Stimulated activated CD8-positive, alpha-beta memory T cell treated with anti-CD3 and anti-CD28 coated beads, Interleukin-4, amount 100 ng/mL, for 1 hour (primary cell): ENCODE data around the gene RGS12.

Experiments used
- DNase-seq, 2 donors: peaks; one replicate each; pipeline ENCODE4 v3.0.0-alpha.2; 2020; ENCODE audit warnings: low read depth in 2 of 2, low spot score in 1 of 2

RGS12 gene

GRCh38 chr4:3292571-3293400, at the start of gene RGS12:
Gene RGS12, plus strand, starts transcription at chr4:3293021. Its CDS starts 23,150 bp downstream, at chr4:3316171.
- peak; percentile 46 to 51 for DNase-seq

GRCh38 chr4:3243136-3243780, 49.6 kb upstream of the RGS12 start:
- no peak for DNase-seq

DNA sequence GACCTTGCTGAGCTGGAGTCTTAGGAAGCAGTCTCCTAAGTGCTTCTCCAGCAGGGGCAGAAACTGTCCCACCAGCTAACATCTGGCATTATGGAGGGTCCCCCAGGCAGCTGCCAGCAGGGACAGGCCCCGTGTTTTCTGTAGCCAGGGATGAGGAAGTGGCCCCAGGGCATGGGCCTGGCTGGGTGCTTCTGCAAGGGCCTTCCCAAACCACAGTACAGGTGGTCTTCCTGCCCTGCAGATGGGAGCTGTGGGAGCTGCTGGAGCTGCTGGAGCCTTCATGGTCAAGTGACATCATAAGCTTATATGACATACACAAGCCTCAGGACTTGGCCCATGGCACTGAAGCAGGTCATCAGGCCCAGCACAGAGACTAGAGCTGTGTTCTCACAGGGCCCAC, 48.8 kb upstream of the RGS12 start:
- no peak for DNase-seq

- no peak for DNase-seq
Observed at GRCh38 chr4:3244747-3245146, 48.1 kb upstream of the RGS12 start.

DNA sequence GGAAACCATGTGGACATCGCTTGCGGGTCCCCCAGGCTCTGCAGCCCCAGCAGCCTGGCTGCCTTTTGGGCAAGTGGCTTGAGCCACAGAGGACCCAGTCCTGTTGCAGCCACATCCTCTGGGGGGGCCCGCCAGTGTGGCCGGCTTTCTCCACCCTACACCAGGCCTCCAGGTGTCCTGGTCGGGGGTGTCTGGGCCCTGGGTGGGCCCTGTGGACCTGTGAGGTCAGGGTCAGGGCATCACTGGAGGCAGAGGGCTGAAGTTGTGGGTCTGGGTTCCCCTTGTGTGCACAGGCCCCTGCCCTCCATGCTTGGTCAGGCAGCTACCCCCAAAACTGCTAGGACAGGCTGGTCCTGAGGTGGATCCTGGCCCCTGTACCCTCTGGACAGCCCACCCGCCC, 47.1 kb upstream of the RGS12 start:
- DNase-seq = no peak

DNA sequence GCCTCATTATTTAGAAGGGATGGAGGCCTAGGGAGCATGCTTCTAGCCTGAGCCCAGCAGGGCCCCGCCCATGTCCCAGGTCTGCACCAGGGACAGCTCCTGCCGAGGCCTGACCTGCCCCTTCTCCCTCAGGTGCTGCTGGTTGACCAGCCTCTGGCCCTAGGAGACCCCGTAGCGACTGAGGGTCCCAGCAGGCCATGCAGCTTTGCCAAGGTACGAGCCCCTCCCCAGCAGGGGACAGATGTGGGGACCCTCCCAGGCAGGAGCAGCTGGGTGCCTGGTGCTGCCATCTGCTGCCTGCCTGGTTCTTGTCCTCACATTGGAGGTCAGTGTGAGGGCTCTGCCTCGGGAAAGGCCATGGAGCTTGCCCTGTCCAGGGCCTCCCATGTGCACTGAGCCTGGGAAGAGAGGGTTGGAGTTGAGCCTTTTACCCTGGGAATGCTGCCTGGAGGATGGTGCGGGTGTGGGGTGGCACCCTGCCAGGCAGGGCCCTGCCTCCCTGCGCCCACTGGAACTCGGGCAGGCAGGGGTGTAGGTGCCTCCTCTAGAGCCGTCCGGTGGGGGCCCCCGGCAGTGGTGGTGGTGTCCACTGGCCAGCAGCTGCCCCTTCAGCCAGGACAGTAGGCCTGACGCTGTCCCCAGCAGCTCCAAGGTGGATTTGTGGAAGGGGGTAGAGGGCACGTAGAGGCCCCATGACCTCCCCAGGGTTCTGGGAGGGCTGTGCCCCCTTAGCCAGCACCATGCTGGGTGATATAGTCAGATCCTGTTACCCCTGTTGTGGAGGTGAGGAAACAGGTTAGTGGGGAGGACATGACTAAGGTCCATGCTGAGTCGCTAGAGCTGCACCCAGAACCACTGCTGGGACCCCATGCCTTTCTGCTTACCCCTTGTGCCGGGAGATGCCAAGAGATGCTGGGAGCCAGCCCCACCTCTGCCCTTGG, 46.1 kb upstream of the RGS12 start:
- DNase-seq = no peak

DNA sequence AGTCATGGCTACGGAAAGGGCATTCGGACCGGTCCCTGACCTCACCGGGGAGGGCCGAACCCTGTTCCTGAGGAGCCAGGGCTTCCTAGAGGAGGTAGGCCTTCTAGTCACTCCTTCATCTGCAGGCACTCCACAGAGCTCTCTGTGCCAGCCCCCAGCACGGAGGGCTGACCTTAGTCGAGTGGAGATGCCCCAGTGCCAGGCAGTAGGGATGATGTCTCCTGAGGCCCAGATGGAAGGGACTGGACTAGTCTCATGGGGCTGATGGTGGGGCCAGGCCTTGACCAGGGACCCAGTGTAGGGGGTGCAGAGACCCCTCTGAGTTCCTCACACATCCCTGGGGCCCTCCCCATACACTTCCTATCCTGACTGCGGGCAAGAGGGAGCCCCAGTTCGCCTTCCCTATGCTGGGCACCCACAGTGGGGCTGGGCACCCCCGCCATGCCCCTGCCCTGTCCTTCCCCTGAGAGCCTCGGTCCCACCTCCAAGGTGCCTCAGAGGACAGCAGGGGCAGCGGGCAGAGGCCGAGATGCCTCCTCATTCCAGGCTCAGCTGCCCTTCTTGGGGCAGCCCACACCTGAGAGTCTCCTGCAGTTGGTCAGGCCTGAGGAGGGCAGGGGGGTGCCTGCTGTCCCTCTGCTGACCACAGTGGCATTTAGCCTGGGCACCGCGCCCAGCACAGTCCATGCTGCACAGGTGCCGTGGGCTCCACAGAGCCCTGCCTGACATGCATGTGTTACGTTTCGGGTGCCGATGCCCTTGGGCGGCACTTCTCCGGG, 45.2 kb upstream of the RGS12 start:
- no peak for DNase-seq

GRCh38 chr4:3248178-3248480, 44.7 kb upstream of the RGS12 start:
- no peak for DNase-seq

GRCh38 chr4:3248811-3249661, 43.8 kb upstream of the RGS12 start, which contains the start of gene MSANTD1:
Gene MSANTD1, plus strand, starts transcription at chr4:3249159. Its CDS starts 64 bp downstream, at chr4:3249223.
- DNase-seq = no peak

- DNase-seq = no peak
Observed at GRCh38 chr4:3249711-3250437, 42.9 kb upstream of the RGS12 start.

GRCh38 chr4:3250438-3250955, 42.3 kb upstream of the RGS12 start:
- DNase-seq = no peak

DNA sequence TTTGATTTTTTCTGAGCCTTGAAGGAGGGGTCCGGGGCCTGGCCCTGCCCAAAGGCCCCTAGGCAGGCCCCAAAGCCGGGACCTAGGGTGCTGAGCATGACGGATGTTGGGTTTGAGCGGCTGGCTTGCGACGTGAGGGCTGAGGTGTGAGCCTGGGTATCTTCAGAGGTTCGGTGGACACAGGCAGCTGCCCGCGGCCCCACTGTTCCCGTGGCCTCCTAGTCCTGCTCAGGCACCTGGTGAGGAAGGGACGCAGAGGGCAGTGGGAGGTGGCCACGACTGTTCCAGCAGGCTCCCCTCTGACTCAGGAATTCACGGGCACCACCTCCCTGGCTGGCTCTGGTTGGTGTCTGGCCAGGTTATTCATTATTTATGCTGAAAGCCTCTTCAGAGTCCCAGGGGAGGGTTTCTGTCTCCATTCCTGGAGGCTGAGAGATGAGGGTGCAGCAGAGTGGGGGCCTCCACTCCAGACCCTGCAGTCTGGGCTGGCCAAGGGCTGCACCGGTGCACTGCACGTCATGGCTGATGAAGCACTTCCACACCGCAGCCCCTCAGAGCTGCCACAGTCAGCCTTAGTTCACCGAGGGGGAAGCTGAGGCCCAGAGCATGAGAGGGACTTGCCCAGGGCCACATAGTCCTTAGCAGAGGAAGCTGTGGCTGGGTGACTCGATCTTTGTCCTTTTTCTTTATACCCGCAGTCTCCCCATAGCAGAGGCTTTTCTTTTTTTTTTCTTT, 41.7 kb upstream of the RGS12 start:
- DNase-seq = no peak

DNA sequence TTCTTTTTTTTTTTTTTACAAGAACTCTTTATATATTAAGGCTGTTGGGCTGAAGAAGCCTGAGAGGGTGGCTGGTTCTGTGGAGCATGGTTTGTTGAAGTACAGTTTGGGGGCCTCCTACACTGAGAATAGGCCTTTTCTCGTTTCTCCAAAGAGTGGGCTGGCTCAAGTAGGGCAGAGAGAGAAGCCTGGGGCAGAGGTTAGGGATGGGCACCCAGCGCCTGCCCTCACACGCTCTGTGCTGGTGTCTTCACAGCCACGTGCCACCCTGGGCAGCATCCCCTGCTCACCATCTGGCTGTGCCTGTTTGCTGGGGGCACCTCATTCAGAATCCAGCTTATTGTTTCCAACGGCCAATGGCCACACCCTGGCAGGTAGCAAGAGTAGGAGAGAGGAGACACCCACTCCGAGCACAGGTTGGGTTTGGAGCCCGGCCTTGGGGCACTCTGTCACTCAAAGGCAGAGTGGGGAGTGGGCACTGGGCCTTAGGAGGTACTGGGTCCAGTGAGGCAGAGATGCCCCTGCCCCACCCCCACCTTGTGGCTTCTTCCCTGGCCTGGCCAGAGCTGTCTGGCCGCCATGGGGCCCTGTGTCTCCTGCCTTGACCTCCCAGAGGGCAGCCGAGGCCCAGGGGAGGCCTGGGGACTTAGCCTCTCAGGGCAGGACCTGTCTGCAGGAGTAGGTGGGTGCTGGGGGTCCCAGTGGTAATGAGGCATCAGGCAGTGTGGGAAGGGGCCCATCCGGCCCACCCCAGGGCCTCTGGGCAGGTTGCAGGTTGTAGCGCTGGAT, 40.9 kb upstream of the RGS12 start:
- DNase-seq = no peak

DNA sequence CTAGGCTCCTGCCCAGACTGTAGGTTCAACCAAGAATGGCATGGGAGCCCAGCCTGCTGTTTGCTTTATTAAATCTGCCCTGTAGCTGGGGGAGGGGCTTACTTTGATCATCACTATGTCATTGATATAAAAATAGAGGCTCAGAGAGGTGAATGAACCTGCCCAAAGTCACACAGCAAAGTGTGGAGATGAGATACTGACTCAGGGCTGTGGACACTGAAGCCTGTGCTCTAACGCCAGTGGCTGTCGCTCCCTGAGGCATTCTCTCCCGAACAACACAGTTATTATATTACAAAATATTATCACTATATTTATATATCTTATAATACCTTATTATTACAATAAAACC, 40.4 kb upstream of the RGS12 start:
- DNase-seq = no peak

GRCh38 chr4:3252831-3253641, 39.8 kb upstream of the RGS12 start:
- no peak for DNase-seq

- DNase-seq = no peak
Observed at GRCh38 chr4:3253808-3254207, 39.0 kb upstream of the RGS12 start.
